ENCODE measurements around the gene FREM3.
"Not testable (repeated sequence)": the region's sequence is repeated elsewhere in the genome, so short reads cannot be mapped to it uniquely, and the experiment has no call there.

Gene FREM3

DNA sequence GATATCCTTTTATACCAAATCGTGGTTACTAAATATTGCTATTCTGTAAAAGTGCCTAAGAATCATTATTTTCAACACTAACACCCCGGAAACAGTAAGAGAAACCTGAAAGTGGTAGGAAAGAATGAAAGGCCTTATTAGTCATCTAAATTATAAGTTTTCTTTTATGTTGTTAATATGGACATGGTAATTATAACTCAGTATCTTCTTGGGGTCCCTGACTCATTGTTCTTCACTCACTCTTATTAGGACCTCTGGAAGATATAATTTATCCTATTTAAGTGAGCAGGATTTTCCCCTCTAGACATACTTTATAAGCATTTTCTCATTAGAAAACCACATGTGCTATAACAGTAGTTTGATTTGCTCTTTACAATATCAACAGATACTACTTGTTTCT is 136.0 kb downstream of the FREM3 start:
- no peak for DNase-seq

DNA sequence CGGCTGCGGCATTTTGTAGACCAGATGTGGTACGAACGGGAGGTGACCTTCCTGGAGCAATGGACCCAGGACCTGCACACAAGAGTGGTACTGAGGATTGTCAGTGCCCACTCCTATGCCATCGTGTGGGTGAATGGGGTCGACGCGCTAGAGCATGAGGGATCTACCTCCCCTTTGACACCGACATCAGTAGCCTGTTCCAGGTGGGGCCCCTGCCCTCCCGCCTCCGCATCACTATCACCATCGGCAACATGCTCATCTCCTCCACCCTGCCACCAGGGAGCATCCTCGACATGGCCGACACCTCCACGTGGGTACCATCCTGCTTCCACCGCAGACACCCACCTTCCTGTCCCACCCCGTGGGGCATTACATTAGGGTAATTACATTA is 140.7 kb downstream of the FREM3 start:
- DNase-seq: peak; percentile 58

DNA sequence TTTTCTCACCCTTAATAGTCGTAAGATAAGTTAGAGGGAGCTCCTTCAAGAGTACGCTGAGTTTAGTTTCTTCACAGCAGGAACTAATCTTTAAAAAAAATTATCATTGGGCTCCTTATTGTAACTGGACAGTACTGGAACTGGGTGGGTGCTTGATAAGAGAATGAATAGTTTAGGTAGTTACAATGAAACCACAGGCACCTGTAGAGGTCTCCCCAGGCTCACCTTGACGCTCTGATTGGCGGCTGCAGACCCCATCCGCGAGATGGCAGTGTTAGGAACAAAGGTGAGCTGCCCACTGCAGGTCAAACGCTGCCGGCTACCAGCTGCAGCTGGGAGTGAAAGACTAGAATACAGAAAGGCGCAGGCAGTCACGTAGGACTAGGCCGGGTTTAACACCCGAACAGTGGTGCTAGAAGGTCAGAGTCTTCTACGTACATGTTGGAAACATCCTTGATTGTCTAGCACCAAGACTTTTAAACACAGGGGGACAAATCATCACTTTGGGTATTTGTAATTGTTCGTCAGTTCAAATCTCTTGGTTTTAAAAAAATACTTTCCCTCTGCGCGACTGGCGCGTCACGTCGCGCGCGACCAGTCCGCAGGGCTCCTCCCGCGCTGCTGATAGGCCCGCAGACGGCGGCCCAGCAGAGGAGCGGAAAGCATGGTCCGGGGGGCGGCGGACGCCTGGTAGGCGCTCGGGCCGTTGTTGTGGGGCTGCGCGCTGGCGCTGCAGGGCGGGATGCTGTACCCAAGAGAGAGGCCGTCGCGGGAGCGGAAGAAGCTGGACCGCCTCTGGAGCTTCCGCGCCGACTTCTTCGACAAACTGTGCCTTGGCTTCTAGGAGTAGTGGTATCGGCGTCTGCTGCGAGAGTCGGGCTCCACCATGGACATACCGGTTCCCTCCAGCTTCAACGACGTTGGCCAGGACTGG is 141.4 kb downstream of the FREM3 start:
- peak; percentile 79 for DNase-seq

DNA sequence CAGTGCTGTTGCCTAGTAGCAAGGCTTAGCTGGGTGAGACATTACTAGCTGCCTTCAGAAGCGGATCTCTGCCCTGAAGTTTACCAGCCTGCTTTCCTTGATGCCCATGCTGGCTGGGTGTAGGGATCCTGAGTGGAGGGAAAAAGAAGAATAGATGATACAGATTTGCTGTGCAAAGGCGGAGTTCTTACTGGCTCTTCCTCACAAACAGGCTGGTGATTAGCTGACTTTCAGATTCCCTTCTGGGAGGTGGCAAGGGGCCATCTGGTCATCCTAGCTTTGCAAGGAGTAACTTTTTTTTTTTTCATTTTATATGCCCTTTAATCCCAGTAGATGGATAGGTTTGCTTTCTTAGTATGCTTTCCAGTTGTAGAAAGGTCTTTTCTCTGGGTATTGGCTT is 142.2 kb downstream of the FREM3 start:
- DNase-seq: no peak

DNA sequence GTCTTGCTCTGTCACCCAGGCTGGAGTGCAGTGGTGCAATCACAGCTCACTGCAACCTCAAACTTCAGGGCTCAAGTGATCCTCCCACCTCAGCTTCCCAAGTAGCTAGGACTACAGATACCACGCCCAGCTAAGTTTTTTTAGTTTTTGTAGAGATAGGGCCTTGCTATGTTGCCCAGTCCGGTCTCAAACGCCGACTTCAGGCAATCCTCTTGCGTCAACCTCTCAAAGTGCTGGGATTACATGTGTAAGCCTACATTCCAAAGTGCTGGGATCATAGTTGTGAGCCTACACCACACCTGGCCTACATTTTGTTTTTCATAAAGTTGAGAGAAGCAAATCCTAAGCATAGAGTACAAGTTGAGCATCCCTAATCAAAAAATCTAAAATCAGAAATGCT is 144.8 kb downstream of the FREM3 start:
- DNase-seq: no peak

DNA sequence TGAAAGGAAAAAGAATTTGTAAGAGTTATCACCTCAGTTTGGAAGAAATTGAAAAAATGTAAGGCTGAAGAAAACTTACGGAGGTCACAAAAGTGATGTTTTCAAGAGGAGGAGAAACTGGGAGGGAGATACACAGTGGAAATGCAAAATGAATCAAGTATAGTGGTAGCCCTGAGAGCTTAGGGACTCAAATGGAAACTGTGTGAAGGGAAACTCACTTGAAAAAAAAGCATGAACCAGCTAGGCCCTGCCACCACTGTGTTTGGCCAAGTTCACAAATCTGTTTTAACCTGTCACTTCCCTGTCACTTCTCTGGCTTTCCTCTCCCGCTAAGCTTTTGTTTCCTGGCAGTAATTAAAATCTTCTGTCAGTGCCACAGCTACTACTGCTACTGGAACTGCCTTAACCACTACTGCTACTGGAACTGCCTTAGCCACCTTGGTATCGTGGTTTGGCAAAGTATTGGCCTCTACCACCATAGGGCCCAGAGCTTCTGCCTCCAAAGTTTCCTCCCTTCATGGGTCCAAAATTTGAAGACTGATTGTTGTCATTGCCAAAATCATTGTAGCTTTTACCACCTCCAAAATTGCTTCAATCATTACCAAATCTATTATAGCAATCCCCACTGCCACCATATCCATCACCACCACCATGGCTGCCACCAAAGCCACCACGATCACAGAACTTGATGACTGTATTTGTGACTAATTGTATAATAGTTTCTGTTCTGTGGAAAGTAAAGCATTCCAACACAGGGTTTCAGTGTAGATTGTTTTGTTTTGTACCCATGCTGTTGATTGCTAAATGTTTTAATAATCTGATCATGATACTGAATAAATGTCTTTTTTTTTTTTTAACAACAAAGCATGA is 145.5 kb downstream of the FREM3 start:
- DNase-seq: peak; percentile 49

DNA sequence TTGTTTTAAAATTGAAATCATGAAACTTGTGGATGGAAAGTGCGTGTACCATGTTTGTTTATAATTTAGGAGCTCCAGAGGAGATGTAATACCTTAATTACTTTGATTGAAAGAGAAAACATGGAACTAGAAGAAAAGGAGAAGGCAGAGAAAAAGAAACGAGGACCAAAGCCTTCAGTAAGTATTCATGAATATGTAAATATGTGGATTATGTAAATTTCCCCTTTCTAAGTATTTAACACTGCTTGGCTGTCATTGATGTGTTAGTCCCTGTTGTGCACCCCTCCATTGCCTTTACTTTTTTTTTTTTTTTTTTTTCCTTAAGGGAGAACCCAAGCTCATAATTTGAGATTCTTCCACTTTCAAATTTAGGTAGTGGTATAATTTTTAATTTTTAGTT is 150.5 kb downstream of the FREM3 start:
- no peak for DNase-seq

DNA sequence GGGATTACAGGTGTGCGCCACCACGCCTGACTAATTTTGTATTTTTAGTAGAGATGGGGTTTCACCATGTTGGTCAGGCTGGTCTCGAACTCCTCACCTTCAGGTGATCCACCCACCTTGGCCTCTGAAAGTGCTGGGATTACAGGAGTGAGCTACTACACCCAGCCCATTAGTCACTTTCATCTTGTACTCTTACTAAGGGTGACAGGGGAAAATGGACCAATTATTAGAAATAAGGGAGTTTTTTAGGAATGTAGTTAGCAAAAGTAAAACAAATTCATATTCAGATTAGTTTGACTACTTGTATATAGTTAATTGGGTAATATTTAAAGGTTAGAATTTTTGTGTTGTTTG is 160.8 kb downstream of the FREM3 start:
- peak; percentile 29 for DNase-seq

DNA sequence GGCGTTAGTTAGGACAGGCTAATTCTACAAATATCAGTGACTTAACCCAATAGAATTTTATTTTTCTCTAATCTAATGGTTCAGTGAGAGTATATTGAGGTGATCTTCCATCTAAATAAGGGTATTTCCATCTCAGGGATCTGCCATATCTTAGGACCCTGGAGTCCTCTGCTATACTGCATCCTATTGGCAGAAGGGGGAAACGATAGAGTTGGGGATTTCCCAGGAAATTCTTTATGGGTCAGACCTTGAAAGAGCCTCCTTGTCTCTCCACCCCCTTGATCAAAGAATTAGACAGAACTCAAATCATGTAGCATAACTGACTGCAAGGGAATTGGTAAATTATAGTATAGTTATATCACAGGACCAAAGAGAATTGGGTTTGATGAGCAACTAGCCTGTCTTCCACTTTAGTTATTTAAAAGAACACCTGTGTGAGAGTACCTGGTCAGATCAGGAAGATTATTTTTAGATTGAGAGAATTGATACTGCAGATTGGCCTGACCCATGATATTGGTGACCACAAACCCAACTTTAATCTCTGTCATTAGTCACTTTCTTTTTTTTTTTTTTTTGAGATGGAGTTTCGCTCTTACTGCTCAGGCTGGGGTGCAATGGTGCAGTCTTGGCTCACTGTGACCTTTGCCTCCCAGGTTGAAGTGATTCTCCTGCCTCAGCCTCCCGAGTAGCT is 161.4 kb downstream of the FREM3 start:
- DNase-seq: no peak

DNA sequence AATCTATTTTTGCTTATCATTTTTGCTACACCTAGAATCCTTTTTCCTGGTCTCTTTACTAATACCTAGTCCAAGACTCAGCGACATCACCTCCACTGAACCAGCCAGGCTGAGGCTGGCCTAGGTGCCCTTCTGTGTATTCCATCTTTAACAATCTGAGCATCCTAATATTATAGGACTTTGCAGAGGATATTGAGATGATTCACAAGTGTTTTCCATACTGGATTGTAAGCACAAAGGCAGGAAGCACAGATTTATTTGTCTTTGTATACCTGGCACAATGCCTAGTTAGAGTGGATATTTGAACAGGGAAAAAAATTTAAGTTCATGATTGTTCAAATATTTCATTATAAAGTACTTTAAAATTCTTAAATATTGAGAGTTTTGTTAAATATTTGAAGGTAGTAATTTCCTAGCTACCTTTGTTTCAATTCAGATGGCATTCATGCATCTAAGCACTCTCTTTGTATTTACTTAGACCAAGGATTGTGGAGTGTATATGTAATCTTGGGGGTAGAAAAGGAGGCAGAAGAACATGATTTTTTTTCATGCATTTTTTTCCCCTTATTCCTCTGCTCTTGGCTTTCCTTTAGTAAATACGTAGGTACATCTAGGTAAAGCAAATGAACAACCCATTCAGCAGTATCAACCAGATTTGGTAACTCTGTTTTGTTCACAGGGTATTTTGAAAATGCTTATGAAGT is 168.5 kb downstream of the FREM3 start:
- no peak for DNase-seq

DNA sequence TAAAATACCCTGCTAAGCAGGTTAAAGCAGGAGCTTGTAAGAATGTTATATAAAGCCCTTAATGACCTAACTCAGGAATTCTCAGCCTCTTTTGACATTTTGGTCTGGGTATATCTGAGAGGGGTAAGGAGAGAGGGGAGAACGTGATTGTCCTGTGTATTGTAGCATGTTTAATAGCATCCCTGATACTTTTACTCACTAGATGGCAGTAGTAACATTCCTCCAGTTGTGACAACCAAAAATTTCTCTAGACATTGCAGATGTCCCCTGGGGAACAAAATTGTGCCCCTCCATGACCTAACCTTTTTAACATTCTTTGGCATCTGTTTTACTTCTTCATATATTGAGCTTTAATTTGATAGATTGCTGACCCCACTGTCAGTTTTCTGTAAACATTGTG is 169.1 kb downstream of the FREM3 start:
- no peak for DNase-seq

DNA sequence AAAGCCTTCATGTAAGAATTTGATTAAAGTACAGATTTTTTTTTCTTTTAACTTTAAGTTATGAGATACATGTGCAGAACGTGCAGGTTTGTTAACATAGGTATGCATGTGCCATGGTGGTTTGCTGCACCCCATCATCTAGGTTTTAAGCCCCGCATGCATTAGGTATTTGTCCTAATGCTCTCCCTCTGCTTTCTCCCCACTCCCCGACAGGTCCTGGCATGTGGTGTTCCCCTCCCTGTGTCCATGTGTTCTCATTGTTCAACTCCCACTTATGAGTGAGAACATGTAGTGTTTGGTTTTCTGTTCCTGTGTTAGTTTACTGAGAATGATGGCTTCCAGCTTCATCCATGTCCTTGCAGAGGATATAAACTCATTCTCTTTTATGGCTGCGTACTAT is 172.4 kb downstream of the FREM3 start:
- DNase-seq: not testable (repeated sequence)

All from activated CD4-positive, alpha-beta T cell treated with anti-CD3 and anti-CD28 coated beads for 48 hours (primary cell).